CD4-positive, alpha-beta memory T cell (primary cell): ENCODE measurements around the gene DPY19L1. TPM values are rescaled to one million over a fixed set of nuclear protein-coding genes. Genes with fewer than 3 reads are reported as not detected.
"Not testable (repeated sequence)": the region's sequence is repeated elsewhere in the genome, so short reads cannot be mapped to it uniquely, and the experiment has no call there.

Experiments used
- CTCF ChIA-PET: fragments of 350-600 bp; sonication (Branson Sonifier 250); formaldehyde crosslinking; loops from one replicate; lab custom pipeline; 2021; ENCODE audit warnings: inconsistent platforms; ENCODE audit not compliant: partially characterized antibody; lab: Charles Lee
- POLR2A ChIA-PET: fragments of 350-600 bp; sonication (Branson Sonifier 250); formaldehyde crosslinking; loops from one replicate; lab custom pipeline; 2021; ENCODE audit not compliant: partially characterized antibody; lab: Charles Lee
- DNase-seq, 5 donors: peaks; one replicate each; pipeline versions ENCODE4 v3.0.0 to v3.0.0-alpha.2; 2020 to 2022; ENCODE audit warnings: mixed read lengths in 1 of 5
- H3K27ac ChIP-seq: one replicate; pipeline ENCODE4 v1.7.0; 2013; ENCODE audit warnings: low read depth, low read length
- H3K27me3 ChIP-seq: 2 replicates; pipeline ENCODE4 v1.7.0; 2013; ENCODE audit warnings: mild to moderate bottlenecking, low read length, moderate library complexity; ENCODE audit not compliant: insufficient read depth
- H3K36me3 ChIP-seq: 2 replicates; pipeline ENCODE4 v1.7.0; 2013; ENCODE audit warnings: mild to moderate bottlenecking, low read length, moderate library complexity; ENCODE audit not compliant: insufficient read depth
- H3K4me1 ChIP-seq: 2 replicates; pipeline ENCODE4 v1.7.0; 2013; ENCODE audit warnings: mild to moderate bottlenecking, low read length, moderate library complexity; ENCODE audit not compliant: insufficient read depth
- H3K4me3 ChIP-seq, 2 donors: one replicate each; pipeline ENCODE4 v1.7.0; 2013; ENCODE audit warnings: low read length in 2 of 2, mild to moderate bottlenecking in 1 of 2
- H3K9me3 ChIP-seq, 2 donors: one replicate each; pipeline ENCODE4 v1.7.0; 2013; ENCODE audit warnings: low read length in 2 of 2, control low read depth in 1 of 2; ENCODE audit not compliant: control insufficient read depth in 1 of 2
- H3K27ac Mint-ChIP-seq, 7 donors: one replicate each; pipeline ENCODE4 v1.8.0; 2020 to 2021; ENCODE audit warnings: mixed read lengths in 7 of 7, mild to moderate bottlenecking in 6 of 7, inconsistent platforms in 3 of 7, moderate library complexity in 3 of 7
- H3K27me3 Mint-ChIP-seq, 2 donors: one replicate each; pipeline ENCODE4 v1.8.0; 2020 to 2021; ENCODE audit warnings: mixed read lengths in 2 of 2
- H3K36me3 Mint-ChIP-seq, 2 donors: one replicate each; pipeline ENCODE4 v1.8.0; 2020 to 2021; ENCODE audit warnings: mixed read lengths in 2 of 2, inconsistent platforms in 1 of 2, mild to moderate bottlenecking in 1 of 2
- H3K4me1 Mint-ChIP-seq, 4 donors: one replicate each; pipeline ENCODE4 v1.8.0; 2020 to 2021; ENCODE audit warnings: mixed read lengths in 4 of 4, mild to moderate bottlenecking in 1 of 4
- H3K4me3 Mint-ChIP-seq, 8 donors: one replicate each; pipeline ENCODE4 v1.8.0; 2020 to 2021; ENCODE audit warnings: mixed read lengths in 8 of 8, mild to moderate bottlenecking in 7 of 8, moderate library complexity in 6 of 8, inconsistent platforms in 3 of 8
- H3K9me3 Mint-ChIP-seq, 8 donors: one replicate each; pipeline ENCODE4 v1.8.0; 2020 to 2021; ENCODE audit warnings: mixed read lengths in 8 of 8, mild to moderate bottlenecking in 5 of 8, inconsistent platforms in 3 of 8, moderate library complexity in 1 of 8
- intact Hi-C: fragments of 100-400 bp; cut with micrococcal nuclease; formaldehyde crosslinking; loops from one replicate; pipeline ENCODE4 v1.15.1; 2023
- polyA plus RNA-seq, 2 donors: library from polyadenylated mRNA; unstranded; fragments of 300-500 nt; fragmentation: Illumina TruSeq; gene quantifications; one replicate each; pipeline ENCODE4 v1.2.3, GENCODE V29; 2021
- total RNA-seq, 2 experiments: library from RNA; stranded (reverse); gene quantifications; one replicate each; pipeline ENCODE4 v1.2.3, GENCODE V29; 2021

Gene DPY19L1
- total and polyA plus RNA-seq, 4 experiments from 2014 or later: 0.75 to 15.9 (median 7.8) TPM

- DNase-seq, H3K4me1 ChIP-seq: not testable (repeated sequence)
Measured at GRCh38 chr7:34972739-34973399, 64.4 kb downstream of the DPY19L1 start.

GRCh38 chr7:34967818-34968217 lies 69.5 kb downstream of the DPY19L1 start:
- H3K27ac ChIP-seq, H3K36me3 ChIP-seq, DNase-seq, H3K27me3 Mint-ChIP-seq, H3K9me3 ChIP-seq, H3K4me3 ChIP-seq, H3K27ac Mint-ChIP-seq, H3K4me3 Mint-ChIP-seq, H3K4me1 Mint-ChIP-seq, H3K4me1 ChIP-seq, CTCF ChIA-PET, intact Hi-C loops, H3K27me3 ChIP-seq, H3K9me3 Mint-ChIP-seq, POLR2A ChIA-PET: not testable (repeated sequence)
- H3K36me3 Mint-ChIP-seq: peaks cover 25% of the 10 kb centered on the region in 2 donors

More at GRCh38 chr7:34972739-34973399, 64.4 kb downstream of the DPY19L1 start:
- H3K36me3 ChIP-seq, H3K27me3 Mint-ChIP-seq, H3K4me3 Mint-ChIP-seq, H3K27me3 ChIP-seq, H3K9me3 ChIP-seq, H3K4me1 Mint-ChIP-seq, intact Hi-C loops, H3K9me3 Mint-ChIP-seq, H3K27ac ChIP-seq, POLR2A ChIA-PET, H3K4me3 ChIP-seq, H3K27ac Mint-ChIP-seq: not testable (repeated sequence)
- CTCF ChIA-PET: interaction anchor here (1.4 kb wide), 1 partner anchor 149 kb away, joined by 3 read pairs; no protein-coding TSS in a partner anchor
- peaks cover 18 to 22% of the 10 kb centered on the region in 2 donors for H3K36me3 Mint-ChIP-seq

GRCh38 chr7:34966504-34966903 lies 70.8 kb downstream of the DPY19L1 start:
- CTCF ChIA-PET, intact Hi-C loops, DNase-seq, H3K4me1 ChIP-seq, H3K27ac Mint-ChIP-seq, H3K27me3 ChIP-seq, H3K9me3 ChIP-seq, H3K4me3 ChIP-seq, POLR2A ChIA-PET, H3K27ac ChIP-seq, H3K36me3 ChIP-seq, H3K9me3 Mint-ChIP-seq, H3K27me3 Mint-ChIP-seq, H3K4me3 Mint-ChIP-seq, H3K4me1 Mint-ChIP-seq: not testable (repeated sequence)
- H3K36me3 Mint-ChIP-seq: peaks cover 23 to 26% of the 10 kb centered on the region in 2 donors

GRCh38 chr7:34958021-34958420 lies 79.3 kb downstream of the DPY19L1 start:
- H3K27ac ChIP-seq: no peak overlapping the region
- H3K36me3 Mint-ChIP-seq: peaks cover 20 to 36% of the 10 kb centered on the region in 2 donors
- no peak for DNase-seq
- H3K4me3 ChIP-seq: no peak overlapping the region
- H3K27me3 ChIP-seq: no peaks in the 10 kb centered on the region
- H3K4me1 ChIP-seq: no peaks in the 10 kb centered on the region
- no peak overlapping the region for H3K27ac Mint-ChIP-seq
- H3K4me1 Mint-ChIP-seq: peaks cover 0 to 4% (median 0%) of the 10 kb centered on the region in 4 donors
- ChIA-PET POLR2A (no interaction called here), CTCF (no interaction called here)
- intact Hi-C loops: no loop called here
- no peaks in the 10 kb centered on the region for H3K9me3 ChIP-seq
- H3K36me3 ChIP-seq: no peaks in the 10 kb centered on the region
- no peaks in the 10 kb centered on the region for H3K27me3 Mint-ChIP-seq
- no peak overlapping the region for H3K4me3 Mint-ChIP-seq
- H3K9me3 Mint-ChIP-seq: peaks cover 0 to 4% (median 0%) of the 10 kb centered on the region in 8 donors

- Histone ChIP-seq H3K36me3 (no peaks in the 10 kb centered on the region), H3K4me1 (no peaks in the 10 kb centered on the region), H3K9me3 (no peaks in the 10 kb centered on the region), H3K27me3 (no peaks in the 10 kb centered on the region), H3K27ac (no peak overlapping the region), H3K4me3 (no peak overlapping the region)
- ChIA-PET CTCF (no interaction called here), POLR2A (no interaction called here)
- Mint-ChIP-seq H3K9me3 (no peaks in the 10 kb centered on the region), H3K27me3 (no peaks in the 10 kb centered on the region), H3K4me1 (peaks cover 0 to 4% (median 0%) of the 10 kb centered on the region in 4 donors), H3K27ac (peak overlapping the region in 1 of 7 donors; percentile 41), H3K4me3 (no peak overlapping the region), H3K36me3 (peaks cover 22 to 25% of the 10 kb centered on the region in 2 donors)
- no peak for DNase-seq
- intact Hi-C loops: no loop called here
Measured at GRCh38 chr7:34952822-34953221, 84.5 kb downstream of the DPY19L1 start.

GRCh38 chr7:34949361-34949760 lies 87.9 kb downstream of the DPY19L1 start:
- peaks cover 29 to 34% of the 10 kb centered on the region in 2 donors for H3K36me3 Mint-ChIP-seq
- no peaks in the 10 kb centered on the region for H3K9me3 ChIP-seq
- DNase-seq: no peak

GRCh38 chr7:34947427-34947826 lies 89.9 kb downstream of the DPY19L1 start:
- H3K27me3 ChIP-seq, POLR2A ChIA-PET, H3K27ac ChIP-seq, intact Hi-C loops, H3K4me3 ChIP-seq, H3K9me3 ChIP-seq, DNase-seq, H3K36me3 ChIP-seq, H3K9me3 Mint-ChIP-seq, H3K4me3 Mint-ChIP-seq, H3K4me1 ChIP-seq, H3K27ac Mint-ChIP-seq, H3K27me3 Mint-ChIP-seq, H3K4me1 Mint-ChIP-seq, CTCF ChIA-PET: not testable (repeated sequence)
- peaks cover 24 to 37% of the 10 kb centered on the region in 2 donors for H3K36me3 Mint-ChIP-seq

More at GRCh38 chr7:34949361-34949760, 87.9 kb downstream of the DPY19L1 start:
- Histone ChIP-seq H3K36me3 (no peaks in the 10 kb centered on the region), H3K27me3 (no peaks in the 10 kb centered on the region), H3K4me3 (no peak overlapping the region), H3K4me1 (no peaks in the 10 kb centered on the region), H3K27ac (no peak overlapping the region)
- ChIA-PET CTCF (no interaction called here), POLR2A (no interaction called here)
- intact Hi-C loops: no loop called here
- Mint-ChIP-seq H3K27me3 (no peaks in the 10 kb centered on the region), H3K4me3 (no peak overlapping the region), H3K4me1 (no peaks in the 10 kb centered on the region), H3K9me3 (no peaks in the 10 kb centered on the region), H3K27ac (no peak overlapping the region)
